Mucosa of descending colon (tissue), 3 donors: Measurements from ENCODE around the gene TAS1R1. TPM values are rescaled to one million over a fixed set of nuclear protein-coding genes. Genes with fewer than 3 reads are reported as not detected.

Source experiments
- ATAC-seq: fragments of 200-7000 bp; cut with Tn5 transposase; one replicate; pipeline ENCODE4 v1.9.1; 2020; ENCODE audit warnings: mild to moderate bottlenecking, moderate library complexity
- DNase-seq, 3 donors: peaks; one replicate each; pipeline ENCODE4 v3.0.0-alpha.2; 2020
- H3K36me3 ChIP-seq: fragments of 200-600 bp; one replicate; pipeline ENCODE4 v1.8.0; 2021; ENCODE audit warnings: low read depth, mild to moderate bottlenecking
- H3K4me1 ChIP-seq: fragments of 200-600 bp; one replicate; pipeline ENCODE4 v1.8.0; 2021; ENCODE audit warnings: low read depth, mild to moderate bottlenecking
- H3K4me3 ChIP-seq: fragments of 200-600 bp; one replicate; pipeline ENCODE4 v1.8.0; 2021; ENCODE audit warnings: mild to moderate bottlenecking
- H3K9me3 ChIP-seq: fragments of 200-600 bp; one replicate; pipeline ENCODE4 v1.8.0; 2021; ENCODE audit warnings: mild to moderate bottlenecking
- intact Hi-C, 2 donors: fragments of 100-400 bp; cut with DNase I in 1 of 2; cut with micrococcal nuclease in 1 of 2; formaldehyde crosslinking; loops; one replicate each; pipeline versions ENCODE4 v1.11.0 to v1.11.1; 2022; cut with DNase I, micrococcal nuclease
- total RNA-seq, 3 donors: library from RNA; stranded (reverse); fragmentation: NEBNext Ultra II Directional in 2 of 3; extraction: Animal tissue kit (Norgen Biotek cat#: 25700) in 2 of 3; gene quantifications; one replicate each; pipeline versions ENCODE4 v1.2.1 to v1.2.4, GENCODE V29; 2021 to 2023
- TF ChIP-seq, protein P1 (sequence below): fragments of 200-600 bp; IDR thresholded peaks from one replicate; pipeline ENCODE4 v1.8.0; 2022; ENCODE audit warnings: antibody characterized with exemption, mild to moderate bottlenecking
- donor health status: DM: no; HTN: no; CAD: no; lungs with moderate emphysema.
- donor health status: DM: no; HTN: no; CAD: no.
- donor health status: DM: no; HTN: yes; CAD: no.

TAS1R1 gene
- total RNA-seq, 3 donors from 2014 or later: 0.13 to 0.14 TPM; not detected in 1

DNA sequence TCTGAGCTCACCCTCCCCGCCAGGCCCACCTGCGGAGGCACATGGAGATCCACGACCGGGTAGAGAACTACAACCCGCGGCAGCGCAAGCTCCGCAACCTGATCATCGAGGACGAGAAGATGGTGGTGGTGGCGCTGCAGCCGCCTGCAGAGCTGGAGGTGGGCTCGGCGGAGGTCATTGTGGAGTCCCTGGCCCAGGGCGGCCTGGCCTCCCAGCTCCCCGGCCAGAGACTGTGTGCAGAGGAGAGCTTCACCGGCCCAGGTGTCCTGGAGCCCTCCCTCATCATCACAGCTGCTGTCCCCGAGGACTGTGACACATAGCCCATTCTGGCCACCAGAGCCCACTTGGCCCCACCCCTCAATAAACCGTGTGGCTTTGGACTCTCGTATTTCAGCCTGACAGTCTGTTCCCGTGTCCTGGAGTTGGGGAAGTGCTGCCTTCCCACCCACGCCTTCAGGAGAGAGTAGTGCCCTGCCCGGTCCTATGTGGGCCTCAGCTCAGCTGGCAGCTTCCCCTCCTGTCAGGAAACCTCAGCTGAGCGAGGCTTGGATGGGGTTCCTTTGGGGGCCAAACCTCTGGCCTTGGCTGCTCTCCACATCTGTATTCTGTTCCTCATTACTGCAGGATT, 33.9 kb downstream of the TAS1R1 start:
- H3K4me3 ChIP-seq: no peak overlapping the region
- intact Hi-C loops: no loop called here
- peaks cover 4% of the 10 kb centered on the region for H3K36me3 ChIP-seq
- ATAC-seq (no peak), DNase-seq (no peak)
- H3K9me3 ChIP-seq: no peaks in the 10 kb centered on the region
- H3K4me1 ChIP-seq: no peaks in the 10 kb centered on the region
- TF ChIP-seq, protein P1, sequence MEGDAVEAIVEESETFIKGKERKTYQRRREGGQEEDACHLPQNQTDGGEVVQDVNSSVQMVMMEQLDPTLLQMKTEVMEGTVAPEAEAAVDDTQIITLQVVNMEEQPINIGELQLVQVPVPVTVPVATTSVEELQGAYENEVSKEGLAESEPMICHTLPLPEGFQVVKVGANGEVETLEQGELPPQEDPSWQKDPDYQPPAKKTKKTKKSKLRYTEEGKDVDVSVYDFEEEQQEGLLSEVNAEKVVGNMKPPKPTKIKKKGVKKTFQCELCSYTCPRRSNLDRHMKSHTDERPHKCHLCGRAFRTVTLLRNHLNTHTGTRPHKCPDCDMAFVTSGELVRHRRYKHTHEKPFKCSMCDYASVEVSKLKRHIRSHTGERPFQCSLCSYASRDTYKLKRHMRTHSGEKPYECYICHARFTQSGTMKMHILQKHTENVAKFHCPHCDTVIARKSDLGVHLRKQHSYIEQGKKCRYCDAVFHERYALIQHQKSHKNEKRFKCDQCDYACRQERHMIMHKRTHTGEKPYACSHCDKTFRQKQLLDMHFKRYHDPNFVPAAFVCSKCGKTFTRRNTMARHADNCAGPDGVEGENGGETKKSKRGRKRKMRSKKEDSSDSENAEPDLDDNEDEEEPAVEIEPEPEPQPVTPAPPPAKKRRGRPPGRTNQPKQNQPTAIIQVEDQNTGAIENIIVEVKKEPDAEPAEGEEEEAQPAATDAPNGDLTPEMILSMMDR: no peak

DNA sequence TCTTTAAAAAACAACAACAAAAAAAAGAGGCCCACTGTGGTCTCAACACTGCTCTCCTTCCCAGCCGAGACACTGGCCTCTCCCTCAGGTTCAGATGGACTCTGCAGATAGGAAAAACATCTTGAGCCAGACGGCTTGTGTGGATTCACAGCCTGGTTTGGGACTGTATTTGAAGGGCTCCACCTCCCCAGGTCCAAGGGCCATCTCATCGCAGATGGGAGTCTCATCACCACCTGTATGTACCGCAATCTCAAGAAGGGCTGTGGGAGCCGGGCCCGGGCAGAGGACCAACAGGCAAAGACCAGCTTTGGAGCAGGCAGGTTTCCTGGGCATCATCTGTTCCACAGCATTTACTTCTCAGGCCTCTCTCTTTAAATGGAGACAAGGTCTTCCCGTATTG, 34.9 kb downstream of the TAS1R1 start:
- Histone ChIP-seq H3K9me3 (no peaks in the 10 kb centered on the region), H3K36me3 (peaks cover 4% of the 10 kb centered on the region), H3K4me1 (no peaks in the 10 kb centered on the region), H3K4me3 (no peak overlapping the region)
- TF ChIP-seq, protein P1: no peak
- ATAC-seq (no peak), DNase-seq (no peak)
- intact Hi-C loops: no loop called here

DNA sequence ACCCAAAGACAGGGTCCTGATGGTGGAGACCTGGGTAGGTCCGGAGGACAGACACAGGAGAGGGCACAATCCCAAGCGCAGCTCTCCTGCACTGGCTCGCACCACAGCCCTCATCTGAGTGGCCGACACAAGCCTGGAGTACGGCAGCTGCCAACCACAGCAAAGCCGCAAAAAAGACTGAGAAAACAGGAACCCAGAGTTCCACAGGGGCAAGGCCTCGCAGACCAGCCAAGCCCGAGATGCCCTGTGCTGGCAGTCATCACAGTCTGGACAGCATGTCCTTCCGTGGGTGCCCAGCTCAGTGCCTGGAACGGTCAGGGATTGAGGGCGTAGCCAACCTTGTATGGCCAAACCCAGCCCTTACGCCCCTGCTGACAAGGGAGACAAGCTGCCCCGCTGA, 36.1 kb downstream of the TAS1R1 start:
- DNase-seq (no peak), ATAC-seq (peak; percentile 5)
- Histone ChIP-seq H3K4me1 (no peaks in the 10 kb centered on the region), H3K9me3 (no peaks in the 10 kb centered on the region), H3K36me3 (peaks cover 4% of the 10 kb centered on the region), H3K4me3 (no peak overlapping the region)
- TF ChIP-seq, protein P1: no peak
- intact Hi-C loops: no loop called here

DNA sequence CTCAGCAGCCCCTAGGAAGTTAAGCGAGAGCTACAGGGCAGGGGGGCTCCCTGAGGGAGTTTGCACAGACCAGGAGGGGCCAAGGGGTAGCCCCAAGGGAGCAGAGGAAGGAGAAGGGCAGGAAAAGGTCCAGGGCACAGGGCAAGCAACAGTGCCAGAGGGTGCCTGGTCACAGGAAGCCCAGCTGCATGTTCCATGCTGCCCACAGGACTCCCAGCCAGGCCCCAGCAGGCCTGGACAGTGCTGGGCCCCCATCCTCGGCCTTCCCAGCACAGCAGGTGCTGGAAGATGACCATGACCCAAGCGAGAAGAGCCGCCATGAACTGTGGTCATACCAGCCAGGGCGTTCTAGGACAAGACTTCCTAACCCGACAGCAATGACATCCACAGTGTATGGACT, 36.5 kb downstream of the TAS1R1 start:
- TF ChIP-seq, protein P1: no peak
- no peak for ATAC-seq
- H3K36me3 ChIP-seq: peaks cover 4% of the 10 kb centered on the region

DNA sequence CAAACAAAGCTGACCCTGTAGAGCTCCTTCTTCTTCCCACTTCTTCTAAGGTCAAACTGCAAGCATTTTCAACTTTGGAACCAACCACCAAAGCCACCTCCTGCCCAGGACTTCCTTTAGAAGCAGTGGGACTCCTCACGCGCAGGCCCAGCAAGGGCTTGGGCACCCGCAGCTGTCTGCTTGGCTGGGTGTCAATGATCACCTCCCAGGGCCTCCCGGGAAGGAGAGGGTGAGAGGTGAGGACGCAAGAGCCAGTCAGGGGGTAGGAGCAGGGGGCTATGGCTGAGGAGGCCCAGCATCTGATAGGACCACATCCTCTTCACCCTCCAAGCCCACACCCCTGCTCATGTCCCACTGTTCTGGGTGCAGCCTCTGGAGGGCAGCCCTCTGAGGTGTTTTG, 37.3 kb downstream of the TAS1R1 start:
- TF ChIP-seq, protein P1: no peak
- Histone ChIP-seq H3K4me1 (no peaks in the 10 kb centered on the region), H3K9me3 (no peaks in the 10 kb centered on the region), H3K36me3 (peaks cover 4% of the 10 kb centered on the region), H3K4me3 (no peak overlapping the region)
- no peak for DNase-seq
- no peak for ATAC-seq
- intact Hi-C loops: no loop called here

More for the DNA sequence above, 36.5 kb downstream of the TAS1R1 start:
- intact Hi-C loops: no loop called here
- DNase-seq: no peak
- Histone ChIP-seq H3K4me1 (no peaks in the 10 kb centered on the region), H3K9me3 (no peaks in the 10 kb centered on the region), H3K4me3 (no peak overlapping the region)
